Kidney epithelial cell (primary cell): ENCODE measurements around the gene APOBEC3C. TPM values are rescaled to one million over a fixed set of nuclear protein-coding genes. Genes with fewer than 3 reads are reported as not detected.
A peak's percentile ranks its signal among the peaks of the same experiment; 100 is the strongest.
"Not testable (repeated sequence)": the region's sequence is repeated elsewhere in the genome, so short reads cannot be mapped to it uniquely, and the experiment has no call there.

Experiments
- DNase-seq: peaks from one replicate; pipeline ENCODE4 v3.0.0-alpha.2; 2010; ENCODE audit warnings: low read depth
- H3K27me3 ChIP-seq: 2 replicates; pipeline ENCODE4 v1.6.0; 2011; ENCODE audit warnings: low read length; ENCODE audit not compliant: control insufficient read depth, insufficient read depth
- H3K36me3 ChIP-seq: 2 replicates; pipeline ENCODE4 v1.5.1; 2011; ENCODE audit warnings: low read length; ENCODE audit not compliant: control insufficient read depth, insufficient read depth
- H3K4me3 ChIP-seq: 2 replicates; pipeline ENCODE4 v1.5.1; 2011; ENCODE audit warnings: low read depth, mild to moderate bottlenecking, control low read depth, low read length
- CTCF ChIP-seq: IDR thresholded peaks from 2 replicates; pipeline ENCODE4 v1.5.1; 2011; ENCODE audit warnings: mild to moderate bottlenecking, moderate library complexity, low read length, control low read depth, inconsistent platforms; ENCODE audit not compliant: insufficient read depth, poor library complexity, severe bottlenecking
- total RNA-seq: library from RNA; depleted of rRNA; stranded (reverse); fragments of >200 nt; gene quantifications from 2 replicates; pipeline ENCODE4 v1.2.3, GENCODE V29; 2015

The APOBEC3C gene
- total RNA-seq, 1 donor from 2014 or later: 8.9 TPM

- Histone ChIP-seq H3K4me3 (no peak overlapping the region), H3K36me3 (no peaks in the 10 kb centered on the region), H3K27me3 (no peaks in the 10 kb centered on the region)
- no peak for DNase-seq
- TF ChIP-seq CTCF: no peak
These were observed 14.2 kb downstream of the APOBEC3C start for GRCh38 chr22:39028281-39028680.

GRCh38 chr22:39029227-39029626, 15.2 kb downstream of the APOBEC3C start:
- Histone ChIP-seq H3K27me3 (no peaks in the 10 kb centered on the region), H3K36me3 (no peaks in the 10 kb centered on the region), H3K4me3 (no peak overlapping the region)
- DNase-seq: no peak
- no peak for TF ChIP-seq CTCF

- DNase-seq: no peak
- H3K27me3 ChIP-seq: no peaks in the 10 kb centered on the region
- TF ChIP-seq CTCF: no peak
- no peaks in the 10 kb centered on the region for H3K36me3 ChIP-seq
- no peak overlapping the region for H3K4me3 ChIP-seq
These were observed 16.6 kb downstream of the APOBEC3C start for GRCh38 chr22:39030705-39031104.

- not testable (repeated sequence) for H3K4me3 ChIP-seq, DNase-seq, H3K36me3 ChIP-seq, H3K27me3 ChIP-seq
These were observed 17.6 kb downstream of the APOBEC3C start for GRCh38 chr22:39031434-39032295.

- H3K27me3 ChIP-seq, H3K36me3 ChIP-seq, H3K4me3 ChIP-seq, DNase-seq: not testable (repeated sequence)
These were observed 23.0 kb downstream of the APOBEC3C start for GRCh38 chr22:39037071-39037470.

- no peak overlapping the region for H3K4me3 ChIP-seq
- no peak for TF ChIP-seq CTCF
- H3K27me3 ChIP-seq: no peaks in the 10 kb centered on the region
- no peaks in the 10 kb centered on the region for H3K36me3 ChIP-seq
- no peak for DNase-seq
These were observed 25.5 kb downstream of the APOBEC3C start for GRCh38 chr22:39039306-39040126.

- DNase-seq: not testable (repeated sequence)
- H3K4me3 ChIP-seq: peak overlapping the region; percentile 7
These were observed 26.1 kb downstream of the APOBEC3C start for GRCh38 chr22:39040155-39040537.

GRCh38 chr22:39040538-39041296, 26.7 kb downstream of the APOBEC3C start, which contains the start of gene APOBEC3F:
Gene APOBEC3F (plus strand): TSS chr22:39040864. CDS start chr22:39040961, 97 bp downstream.
- H3K36me3 ChIP-seq, H3K27me3 ChIP-seq: not testable (repeated sequence)
- H3K4me3 ChIP-seq: peak within 1 kb of the TSS; percentile 61
- DNase-seq: peak; percentile 5

More at GRCh38 chr22:39040155-39040537, 26.1 kb downstream of the APOBEC3C start:
- not testable (repeated sequence) for H3K27me3 ChIP-seq, H3K36me3 ChIP-seq
